Keratinocyte (primary cell): ENCODE results near the gene TRIM66. TPM values are rescaled to one million over a fixed set of nuclear protein-coding genes. Genes with fewer than 3 reads are reported as not detected.

Source experiments
- DNase-seq: peaks from one replicate; pipeline ENCODE4 v3.0.0-alpha.2; 2011; ENCODE audit warnings: low read depth, missing footprints, low spot score
- FAIRE-seq: peaks from 2 replicates; lab custom pipeline; 2011; peaks lifted over from hg19 to GRCh38; lab: Jason Lieb, UNC
- H2AFZ ChIP-seq: 2 replicates; pipeline ENCODE4 v1.6.0; 2012; ENCODE audit warnings: low read length, control low read depth, inconsistent platforms; ENCODE audit not compliant: control insufficient read depth
- H3K27ac ChIP-seq: 2 replicates; pipeline ENCODE4 v1.5.1; 2011; ENCODE audit warnings: low read length; ENCODE audit not compliant: control insufficient read depth, insufficient read depth
- H3K27me3 ChIP-seq: 3 replicates; pipeline ENCODE4 v1.6.0; 2011; ENCODE audit warnings: low read length; ENCODE audit not compliant: control insufficient read depth, insufficient read depth; ENCODE audit errors: extremely low read depth
- H3K36me3 ChIP-seq, 2 experiments: 2 replicates in 1 of 2; 3 replicates in 1 of 2; pipeline ENCODE4 v1.5.1; 2011; ENCODE audit warnings: low read length in 2 of 2, mild to moderate bottlenecking in 1 of 2; ENCODE audit not compliant: control insufficient read depth in 2 of 2, insufficient read depth in 2 of 2; ENCODE audit errors: extremely low read depth in 1 of 2
- H3K4me1 ChIP-seq: 3 replicates; pipeline ENCODE4 v1.5.1; 2011; ENCODE audit warnings: low read length; ENCODE audit not compliant: control insufficient read depth, insufficient read depth; ENCODE audit errors: extremely low read depth
- H3K4me2 ChIP-seq: 3 replicates; pipeline ENCODE4 v1.6.0; 2011; ENCODE audit warnings: low read depth, low read length; ENCODE audit not compliant: control insufficient read depth, insufficient read depth; ENCODE audit errors: extremely low read depth
- H3K4me3 ChIP-seq, 3 experiments: fragments of 200-600 bp in 1 of 3; sonication (generic) in 1 of 3; 2 replicates in 2 of 3; 3 replicates in 1 of 3; pipeline ENCODE4 v1.5.1; 2011 to 2016; ENCODE audit warnings: low read length in 3 of 3, mild to moderate bottlenecking in 3 of 3, control low read depth in 2 of 3, inconsistent platforms in 1 of 3, low read depth in 1 of 3, mixed read lengths in 1 of 3, mixed run types in 1 of 3, moderate library complexity in 1 of 3; ENCODE audit not compliant: control insufficient read depth in 2 of 3, insufficient read depth in 2 of 3; ENCODE audit errors: extremely low read depth in 1 of 3
- H3K79me2 ChIP-seq: 2 replicates; pipeline ENCODE4 v1.6.0; 2012; ENCODE audit warnings: low read length; ENCODE audit not compliant: control insufficient read depth, insufficient read depth
- H3K9ac ChIP-seq: 3 replicates; pipeline ENCODE4 v1.6.0; 2011; ENCODE audit warnings: low read length; ENCODE audit not compliant: control insufficient read depth, insufficient read depth; ENCODE audit errors: extremely low read depth
- H3K9me1 ChIP-seq: 3 replicates; pipeline ENCODE4 v1.6.0; 2011; ENCODE audit warnings: low read length; ENCODE audit not compliant: control insufficient read depth, insufficient read depth; ENCODE audit errors: extremely low read depth
- H3K9me3 ChIP-seq: 2 replicates; pipeline ENCODE4 v1.5.1; 2012; ENCODE audit warnings: low read depth, low read length; ENCODE audit not compliant: control insufficient read depth
- H4K20me1 ChIP-seq: 3 replicates; pipeline ENCODE4 v1.6.0; 2011; ENCODE audit warnings: low read length; ENCODE audit not compliant: control insufficient read depth, insufficient read depth; ENCODE audit errors: extremely low read depth
- CTCF ChIP-seq, 3 experiments: IDR thresholded peaks in 1 of 3; conservative IDR thresholded peaks in 1 of 3; optimal IDR thresholded peaks in 1 of 3; 2 replicates in 2 of 3; 3 replicates in 1 of 3; pipeline versions ENCODE3 to v1.5.1; 2011; ENCODE audit warnings: low read length in 3 of 3, mild to moderate bottlenecking in 3 of 3, moderate library complexity in 2 of 3, control low read depth in 1 of 3, inconsistent platforms in 1 of 3; ENCODE audit not compliant: insufficient read depth in 2 of 3; ENCODE audit errors: extremely low read depth in 1 of 3
- EZH2 ChIP-seq: IDR thresholded peaks from one replicate; pipeline ENCODE4 v1.6.1; 2012; ENCODE audit warnings: inconsistent platforms, mild to moderate bottlenecking, low read length, moderate library complexity
- dilution Hi-C: fragments of 300-500 bp; cut with MboI; formaldehyde crosslinking; loops from one replicate; pipeline ENCODE4 v1.7.0; 2020; ENCODE audit warnings: low sequenced_read_pairs; ENCODE audit not compliant: extremely low pct_ligation_motif_present
- polyA plus RNA-seq, 5 experiments: library from polyadenylated mRNA; depleted of rRNA in 3 of 5; stranded (reverse) in 3 of 5; stranded (forward) in 1 of 5; unstranded in 1 of 5; fragments of >200 nt; gene quantifications; 1 replicate in 1 of 5; 2 replicates in 3 of 5; 3 replicates in 1 of 5; pipeline versions ENCODE4 v1.2.1 to v1.2.3, GENCODE V29; 2011 to 2012; ENCODE audit warnings: missing spikeins in 2 of 5, low read depth in 1 of 5, low replicate concordance in 1 of 5

Gene TRIM66
- polyA plus RNA-seq, 1 donor (not counting 4 experiments of a cell fraction or from before 2014, with no cell fraction given), result 5.1 TPM

- no peak overlapping the region for H2AFZ ChIP-seq
- no peak overlapping the region for H3K4me2 ChIP-seq
- H3K9me3 ChIP-seq, result no peaks in the 10 kb centered on the region
- H3K4me3 ChIP-seq, result no peak overlapping the region
- FAIRE-seq, result no peak
- H4K20me1 ChIP-seq, result no peaks in the 10 kb centered on the region
- dilution Hi-C loops, result no loop called here
- H3K36me3 ChIP-seq, result peaks cover 12 to 41% of the 10 kb centered on the region in 2 experiments
- no peak overlapping the region for H3K27ac ChIP-seq
- no peak for DNase-seq
- H3K9me1 ChIP-seq, result no peaks in the 10 kb centered on the region
- no peaks in the 10 kb centered on the region for H3K27me3 ChIP-seq
- H3K79me2 ChIP-seq, result no peaks in the 10 kb centered on the region
- TF ChIP-seq CTCF (optimal IDR thresholded peaks at IDR 0.05 in 1 of 3, IDR thresholded peaks at IDR 0.05 in 1 of 3, conservative IDR thresholded peaks at IDR 0.05 in 1 of 3; ENCODE audit: extremely low read depth in 1 of 3, insufficient read depth in 2 of 3, low read length in 3 of 3), result no peak
- TF ChIP-seq EZH2, result no peak
- H3K4me1 ChIP-seq, result no peaks in the 10 kb centered on the region
- no peak overlapping the region for H3K9ac ChIP-seq
Observed at GRCh38 chr11:8621147-8621546, 61.3 kb downstream of the TRIM66 start.

GRCh38 chr11:8617063-8617462 is 65.4 kb downstream of the TRIM66 start:
- no peaks in the 10 kb centered on the region for H3K9me3 ChIP-seq
- TF ChIP-seq CTCF (optimal IDR thresholded peaks at IDR 0.05 in 1 of 3, IDR thresholded peaks at IDR 0.05 in 1 of 3, conservative IDR thresholded peaks at IDR 0.05 in 1 of 3; ENCODE audit: extremely low read depth in 1 of 3, insufficient read depth in 2 of 3, low read length in 3 of 3), result no peak
- no peak for TF ChIP-seq EZH2
- DNase-seq (no peak), FAIRE-seq (no peak)
- no peak overlapping the region for H3K9ac ChIP-seq
- peaks cover 7% of the 10 kb centered on the region for H3K4me1 ChIP-seq
- H3K27me3 ChIP-seq, result no peaks in the 10 kb centered on the region
- H3K4me2 ChIP-seq, result no peak overlapping the region
- H3K79me2 ChIP-seq, result no peaks in the 10 kb centered on the region
- no peaks in the 10 kb centered on the region for H3K9me1 ChIP-seq
- dilution Hi-C loops, result no loop called here
- no peak overlapping the region for H3K27ac ChIP-seq
- H4K20me1 ChIP-seq, result no peaks in the 10 kb centered on the region
- H3K36me3 ChIP-seq, result peaks cover 0 to 23% of the 10 kb centered on the region in 2 experiments
- H3K4me3 ChIP-seq, result no peak overlapping the region
- H2AFZ ChIP-seq, result no peak overlapping the region
